Karpas-422 (cell line): ENCODE data around the gene NFATC1. TPM values are rescaled to one million over a fixed set of nuclear protein-coding genes. Genes with fewer than 3 reads are reported as not detected.
A peak's percentile ranks its signal among the peaks of the same experiment; 100 is the strongest.

ENCODE experiments used
- DNase-seq: peaks from one replicate; pipeline ENCODE4 v3.0.0-alpha.2; 2015
- H2AFZ ChIP-seq: fragments of 200-600 bp; sonication (generic); 2 replicates; pipeline ENCODE4 v1.6.1; 2014; ENCODE audit warnings: antibody characterized with exemption, low read length, mixed read lengths
- H3K27ac ChIP-seq: fragments of 200-600 bp; sonication (generic); 2 replicates; pipeline ENCODE4 v1.5.1; 2014; ENCODE audit warnings: mild to moderate bottlenecking, low read length, moderate library complexity
- H3K27me3 ChIP-seq: fragments of 200-600 bp; sonication (generic); 2 replicates; pipeline ENCODE4 v1.6.1; 2014; ENCODE audit warnings: low read length, mixed read lengths
- H3K36me3 ChIP-seq: fragments of 200-600 bp; sonication (generic); 2 replicates; pipeline ENCODE4 v1.6.1; 2014; ENCODE audit warnings: low read length, mixed read lengths; ENCODE audit not compliant: insufficient read depth
- H3K4me1 ChIP-seq: fragments of 200-600 bp; sonication (generic); 2 replicates; pipeline ENCODE4 v1.6.1; 2014; ENCODE audit warnings: mild to moderate bottlenecking, low read length, mixed read lengths
- H3K4me2 ChIP-seq: fragments of 200-600 bp; sonication (generic); 2 replicates; pipeline ENCODE4 v1.6.1; 2014; ENCODE audit warnings: low read length, low read depth, mild to moderate bottlenecking; ENCODE audit not compliant: poor library complexity, severe bottlenecking
- H3K4me3 ChIP-seq: fragments of 200-600 bp; sonication (generic); 2 replicates; pipeline ENCODE4 v1.5.1; 2014; ENCODE audit warnings: mild to moderate bottlenecking, antibody characterized with exemption, low read length, mixed read lengths
- H3K79me2 ChIP-seq: fragments of 200-600 bp; sonication (generic); 2 replicates; pipeline ENCODE4 v1.6.1; 2014; ENCODE audit warnings: mild to moderate bottlenecking, low read length, mixed read lengths
- H3K9ac ChIP-seq: fragments of 200-600 bp; sonication (generic); 2 replicates; pipeline ENCODE4 v1.6.0; 2014; ENCODE audit warnings: low read length
- H3K9me2 ChIP-seq: fragments of 200-600 bp; sonication (generic), shearing (Covaris generic); replicated peaks from 2 replicates; pipeline ENCODE4 v1.6.0; 2014; ENCODE audit warnings: mild to moderate bottlenecking, low read length, moderate library complexity; ENCODE audit not compliant: insufficient read depth
- H3K9me3 ChIP-seq: fragments of 300-700, 200-600 bp; sonication (generic); 2 replicates; pipeline ENCODE4 v1.6.1; 2014; ENCODE audit warnings: low read length, mixed read lengths
- H4K20me1 ChIP-seq: fragments of 200-600 bp; sonication (generic); 2 replicates; pipeline ENCODE4 v1.6.1; 2014; ENCODE audit warnings: mild to moderate bottlenecking, antibody characterized with exemption, low read length, low read depth; ENCODE audit not compliant: insufficient read depth
- total RNA-seq: library from RNA; depleted of rRNA; stranded (reverse); fragments of >200 nt; shearing (Covaris generic); gene quantifications from 2 replicates; pipeline ENCODE4 v1.2.3, GENCODE V29; 2014; ENCODE audit warnings: low replicate concordance

Gene NFATC1
- total RNA-seq, 1 experiment from 2014 or later, result 46.1 TPM

- Histone ChIP-seq H3K27ac (no peak overlapping the region), H2AFZ (no peak overlapping the region), H3K4me1 (no peaks in the 10 kb centered on the region), H3K4me3 (no peak overlapping the region), H3K79me2 (no peaks in the 10 kb centered on the region), H3K27me3 (no peaks in the 10 kb centered on the region), H3K9ac (no peak overlapping the region), H3K9me3 (peaks cover 5% of the 10 kb centered on the region), H3K9me2 (no peaks in the 10 kb centered on the region), H3K36me3 (no peaks in the 10 kb centered on the region), H3K4me2 (no peak overlapping the region), H4K20me1 (no peaks in the 10 kb centered on the region)
- no peak for DNase-seq
Measured at GRCh38 chr18:79558933-79559416, 163.2 kb downstream of the NFATC1 start.

DNA sequence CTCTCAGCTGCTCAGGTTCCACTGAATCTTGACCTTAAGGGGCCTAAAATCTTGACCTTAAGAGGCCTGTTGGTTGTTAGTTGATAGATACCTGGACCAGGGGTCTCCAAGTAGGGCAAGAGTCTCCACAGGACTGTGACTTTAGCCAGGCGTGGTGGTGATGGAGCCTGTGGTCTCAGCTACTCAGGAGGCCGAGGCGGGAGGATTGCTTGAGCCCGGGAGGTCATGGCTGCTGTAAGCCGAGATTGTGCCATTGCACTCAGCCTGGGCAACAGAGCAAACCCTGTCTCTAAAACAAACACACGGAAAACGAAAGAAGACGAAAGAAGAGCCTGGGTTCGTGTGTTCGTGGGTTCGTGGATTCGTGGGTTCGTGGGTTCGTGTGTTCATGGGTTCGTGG lies 163.7 kb downstream of the NFATC1 start:
- H3K9me2 ChIP-seq, result no peaks in the 10 kb centered on the region
- H3K27ac ChIP-seq, result no peak overlapping the region
- DNase-seq, result no peak
- H3K79me2 ChIP-seq, result no peaks in the 10 kb centered on the region
- H3K36me3 ChIP-seq, result no peaks in the 10 kb centered on the region
- H3K27me3 ChIP-seq, result no peaks in the 10 kb centered on the region
- H3K4me2 ChIP-seq, result no peak overlapping the region
- H3K4me1 ChIP-seq, result no peaks in the 10 kb centered on the region
- H3K9me3 ChIP-seq, result peaks cover 10% of the 10 kb centered on the region
- no peak overlapping the region for H3K9ac ChIP-seq
- no peak overlapping the region for H2AFZ ChIP-seq
- no peaks in the 10 kb centered on the region for H4K20me1 ChIP-seq
- no peak overlapping the region for H3K4me3 ChIP-seq

GRCh38 chr18:79560042-79560860 lies 164.5 kb downstream of the NFATC1 start:
- Histone ChIP-seq H3K27me3 (no peaks in the 10 kb centered on the region), H2AFZ (no peak overlapping the region), H3K27ac (no peak overlapping the region), H3K9ac (no peak overlapping the region), H4K20me1 (no peaks in the 10 kb centered on the region), H3K9me3 (peaks cover 11% of the 10 kb centered on the region), H3K4me3 (no peak overlapping the region), H3K79me2 (no peaks in the 10 kb centered on the region), H3K4me2 (no peak overlapping the region), H3K9me2 (no peaks in the 10 kb centered on the region), H3K4me1 (no peaks in the 10 kb centered on the region), H3K36me3 (no peaks in the 10 kb centered on the region)
- DNase-seq, result no peak

- H3K79me2 ChIP-seq, result no peaks in the 10 kb centered on the region
- no peaks in the 10 kb centered on the region for H3K27me3 ChIP-seq
- H3K4me3 ChIP-seq, result no peak overlapping the region
- no peaks in the 10 kb centered on the region for H4K20me1 ChIP-seq
- H3K9ac ChIP-seq, result no peak overlapping the region
- no peak for DNase-seq
- no peak overlapping the region for H2AFZ ChIP-seq
- peaks cover 11% of the 10 kb centered on the region for H3K9me3 ChIP-seq
- no peak overlapping the region for H3K27ac ChIP-seq
- H3K9me2 ChIP-seq, result no peaks in the 10 kb centered on the region
- no peaks in the 10 kb centered on the region for H3K4me1 ChIP-seq
- no peaks in the 10 kb centered on the region for H3K36me3 ChIP-seq
- no peak overlapping the region for H3K4me2 ChIP-seq
Measured at GRCh38 chr18:79560861-79561210, 165.1 kb downstream of the NFATC1 start.

DNA sequence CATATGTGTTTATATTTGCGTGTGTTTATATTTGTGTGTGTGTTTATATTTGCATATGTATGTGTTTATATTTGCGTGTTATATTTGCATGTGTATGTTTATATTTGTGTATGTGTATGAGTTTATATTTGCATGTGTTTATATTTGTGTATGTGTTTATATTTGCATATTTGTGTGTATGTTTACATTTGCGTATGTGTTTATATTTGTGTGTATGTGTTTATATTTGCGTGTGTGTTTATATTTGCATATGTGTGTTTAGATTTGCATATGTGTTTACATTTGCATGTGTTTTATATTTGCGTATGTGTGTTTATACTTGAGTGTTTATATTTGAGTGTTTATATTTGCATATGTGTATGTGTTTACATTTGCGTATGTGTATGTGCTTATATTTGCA lies 168.2 kb downstream of the NFATC1 start:
- no peak for DNase-seq
- H3K4me3 ChIP-seq, result peak overlapping the region; percentile 5; the same call in 1 of the 2 replicates
- no peak overlapping the region for H3K9ac ChIP-seq
- no peaks in the 10 kb centered on the region for H3K4me1 ChIP-seq
- no peaks in the 10 kb centered on the region for H3K27me3 ChIP-seq
- H3K27ac ChIP-seq, result no peak overlapping the region
- no peaks in the 10 kb centered on the region for H4K20me1 ChIP-seq
- no peak overlapping the region for H2AFZ ChIP-seq
- H3K36me3 ChIP-seq, result no peaks in the 10 kb centered on the region
- H3K4me2 ChIP-seq, result no peak overlapping the region
- no peaks in the 10 kb centered on the region for H3K9me2 ChIP-seq
- H3K79me2 ChIP-seq, result no peaks in the 10 kb centered on the region
- peaks cover 11% of the 10 kb centered on the region for H3K9me3 ChIP-seq

- no peak overlapping the region for H2AFZ ChIP-seq
- no peaks in the 10 kb centered on the region for H3K36me3 ChIP-seq
- no peaks in the 10 kb centered on the region for H3K4me1 ChIP-seq
- H3K4me2 ChIP-seq, result no peak overlapping the region
- no peak overlapping the region for H3K9ac ChIP-seq
- H3K27me3 ChIP-seq, result no peaks in the 10 kb centered on the region
- DNase-seq, result no peak
- H3K79me2 ChIP-seq, result no peaks in the 10 kb centered on the region
- H3K27ac ChIP-seq, result no peak overlapping the region
- 0 out of 2 replicates have a peak overlapping the region, but pooled peaks have one; percentile 5 for H3K4me3 ChIP-seq
- no peaks in the 10 kb centered on the region for H3K9me2 ChIP-seq
- H4K20me1 ChIP-seq, result no peaks in the 10 kb centered on the region
- H3K9me3 ChIP-seq, result peaks cover 11% of the 10 kb centered on the region
Measured at GRCh38 chr18:79564441-79564840, 168.7 kb downstream of the NFATC1 start.

DNA sequence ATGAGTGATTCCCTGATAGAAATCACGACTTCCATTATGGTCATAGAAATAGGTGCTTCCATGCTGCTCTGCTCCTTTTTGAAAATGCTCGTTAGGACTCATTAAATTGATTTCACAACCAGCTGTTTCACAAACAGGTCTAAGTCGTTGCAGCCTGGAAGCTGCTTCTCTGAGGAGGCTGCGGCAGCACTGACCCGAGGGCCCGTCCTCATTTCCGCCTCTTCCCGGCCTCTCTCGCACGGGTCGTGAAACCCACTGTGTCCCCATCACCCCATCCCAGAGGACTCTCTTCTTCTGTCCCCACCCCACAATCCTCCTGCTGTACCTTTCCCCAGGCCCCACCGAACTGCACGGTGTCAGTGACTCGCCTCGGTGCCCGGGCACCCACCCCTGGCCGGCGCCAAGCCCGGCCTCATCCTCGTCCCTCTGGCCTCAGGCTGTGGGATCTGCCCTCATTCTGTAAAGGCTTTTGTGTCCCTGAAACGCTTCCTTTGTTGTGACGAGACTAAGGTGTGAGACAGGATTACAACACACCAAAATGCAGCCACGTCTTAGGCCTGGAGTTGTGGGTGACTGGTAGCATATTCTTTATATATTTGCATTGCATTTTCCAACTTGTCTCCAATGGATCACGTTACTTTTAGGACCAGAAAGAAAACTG lies 171.2 kb downstream of the NFATC1 start:
- Histone ChIP-seq H3K4me1 (no peaks in the 10 kb centered on the region), H3K9me3 (peaks cover 11% of the 10 kb centered on the region), H3K27ac (no peak overlapping the region), H3K9me2 (no peaks in the 10 kb centered on the region), H2AFZ (no peak overlapping the region), H3K27me3 (no peaks in the 10 kb centered on the region), H3K79me2 (no peaks in the 10 kb centered on the region), H3K4me2 (no peak overlapping the region), H3K4me3 (no peak overlapping the region), H3K9ac (no peak overlapping the region), H4K20me1 (no peaks in the 10 kb centered on the region), H3K36me3 (no peaks in the 10 kb centered on the region)
- no peak for DNase-seq

- Histone ChIP-seq H3K9me3 (peaks cover 11% of the 10 kb centered on the region), H3K9ac (no peak overlapping the region), H3K27ac (no peak overlapping the region), H4K20me1 (no peaks in the 10 kb centered on the region), H3K27me3 (no peaks in the 10 kb centered on the region), H3K4me3 (no peak overlapping the region), H3K79me2 (no peaks in the 10 kb centered on the region), H3K4me1 (no peaks in the 10 kb centered on the region), H3K9me2 (no peaks in the 10 kb centered on the region), H3K36me3 (no peaks in the 10 kb centered on the region), H2AFZ (no peak overlapping the region), H3K4me2 (no peak overlapping the region)
- no peak for DNase-seq
Measured at GRCh38 chr18:79567481-79568147, 171.9 kb downstream of the NFATC1 start.
